ENCODE results near the gene OR2A12. TPM values are rescaled to one million over a fixed set of nuclear protein-coding genes. Genes with fewer than 3 reads are reported as not detected.

OR2A12 gene
- total and polyA plus RNA-seq, 2 donors (not counting 3 experiments of a cell fraction or from before 2014, with no cell fraction given): not detected

DNA sequence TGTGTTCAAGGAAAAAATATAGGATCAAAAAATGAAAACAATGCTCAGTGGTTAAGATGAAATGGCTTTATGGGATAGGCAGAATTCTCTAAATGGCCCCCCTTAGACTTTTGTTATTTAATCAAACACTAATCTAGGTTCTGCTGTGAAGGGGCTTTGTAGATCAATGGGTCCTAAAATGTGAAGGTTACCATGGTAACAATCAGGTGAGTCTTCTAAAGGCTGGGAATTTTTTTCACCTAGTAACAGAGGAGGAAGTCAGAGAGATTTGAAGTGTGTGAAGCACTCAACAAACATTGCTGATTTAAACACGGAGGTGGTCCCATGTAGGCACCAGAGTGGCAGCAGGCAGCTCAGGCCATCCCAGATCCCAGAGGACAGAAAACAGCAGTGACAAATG, 48.0 kb downstream of the OR2A12 start:
- CTCF ChIA-PET: interaction anchor here (0.7 to 1.0 kb wide), 4 partner anchors 8 to 397 kb away, joined by 3 to 4 read pairs (median 3); no protein-coding TSS in a partner anchor
- H3K27ac ChIP-seq (ENCODE audit: insufficient read depth, low read depth, low read length): no peak overlapping the region
- H2AFZ ChIP-seq (ENCODE audit: low read depth, low read length): no peak overlapping the region
- intact Hi-C loops (cut with micrococcal nuclease): no loop called here
- H4K20me1 ChIP-seq (replicated peaks; ENCODE audit: control insufficient read depth, extremely low read depth, insufficient read depth, low read length): no peaks in the 10 kb centered on the region
- H3K9me1 ChIP-seq (replicated peaks; ENCODE audit: control insufficient read depth, extremely low read depth, insufficient read depth, low read length): no peaks in the 10 kb centered on the region
- DNase-seq (ENCODE audit: low read depth, low spot score) (no peak), FAIRE-seq (no peak)
- dilution Hi-C loops (cut with MboI; ENCODE audit: extremely low pct_ligation_motif_present, low sequenced_read_pairs): no loop called here
- H3K9me3 ChIP-seq (replicated peaks; ENCODE audit: control insufficient read depth, insufficient read depth, low read length): no peaks in the 10 kb centered on the region
- no peaks in the 10 kb centered on the region for H3K4me1 ChIP-seq (ENCODE audit: control insufficient read depth, extremely low read depth, insufficient read depth, low read length)
- H3K9ac ChIP-seq (replicated peaks; ENCODE audit: extremely low read depth, insufficient read depth, low read length): no peak overlapping the region
- H3K4me2 ChIP-seq (ENCODE audit: insufficient read depth, low read length): no peak overlapping the region
- TF ChIP-seq GATA2 (IDR thresholded peaks at IDR 0.05; ENCODE audit: insufficient read depth, insufficient read length, low read depth, low read length) (no peak), FOS (IDR thresholded peaks at IDR 0.05; ENCODE audit: borderline replicate concordance, insufficient read depth, low read length) (no peak), POLR2AphosphoS5 (IDR thresholded peaks at IDR 0.05; ENCODE audit: insufficient read depth, low read depth, low read length) (no peak), MYC (IDR thresholded peaks at IDR 0.05; ENCODE audit: low read depth, low read length) (no peak), JUN (IDR thresholded peaks at IDR 0.05; ENCODE audit: borderline replicate concordance, insufficient read depth, insufficient read length, low read depth) (no peak), POLR2A (IDR thresholded peaks at IDR 0.05; ENCODE audit: low read depth, low read length) (no peak)
- TF ChIP-seq, protein P1, sequence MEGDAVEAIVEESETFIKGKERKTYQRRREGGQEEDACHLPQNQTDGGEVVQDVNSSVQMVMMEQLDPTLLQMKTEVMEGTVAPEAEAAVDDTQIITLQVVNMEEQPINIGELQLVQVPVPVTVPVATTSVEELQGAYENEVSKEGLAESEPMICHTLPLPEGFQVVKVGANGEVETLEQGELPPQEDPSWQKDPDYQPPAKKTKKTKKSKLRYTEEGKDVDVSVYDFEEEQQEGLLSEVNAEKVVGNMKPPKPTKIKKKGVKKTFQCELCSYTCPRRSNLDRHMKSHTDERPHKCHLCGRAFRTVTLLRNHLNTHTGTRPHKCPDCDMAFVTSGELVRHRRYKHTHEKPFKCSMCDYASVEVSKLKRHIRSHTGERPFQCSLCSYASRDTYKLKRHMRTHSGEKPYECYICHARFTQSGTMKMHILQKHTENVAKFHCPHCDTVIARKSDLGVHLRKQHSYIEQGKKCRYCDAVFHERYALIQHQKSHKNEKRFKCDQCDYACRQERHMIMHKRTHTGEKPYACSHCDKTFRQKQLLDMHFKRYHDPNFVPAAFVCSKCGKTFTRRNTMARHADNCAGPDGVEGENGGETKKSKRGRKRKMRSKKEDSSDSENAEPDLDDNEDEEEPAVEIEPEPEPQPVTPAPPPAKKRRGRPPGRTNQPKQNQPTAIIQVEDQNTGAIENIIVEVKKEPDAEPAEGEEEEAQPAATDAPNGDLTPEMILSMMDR (IDR thresholded peaks at IDR 0.05; ENCODE audit: extremely low read depth in 1 of 2, insufficient read depth in 1 of 2, low read depth in 1 of 2, low read length in 2 of 2): no peak
- TF ChIP-seq, protein P2, sequence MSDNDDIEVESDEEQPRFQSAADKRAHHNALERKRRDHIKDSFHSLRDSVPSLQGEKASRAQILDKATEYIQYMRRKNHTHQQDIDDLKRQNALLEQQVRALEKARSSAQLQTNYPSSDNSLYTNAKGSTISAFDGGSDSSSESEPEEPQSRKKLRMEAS (IDR thresholded peaks at IDR 0.05; ENCODE audit: insufficient read depth, insufficient read length): no peak
- POLR2A ChIA-PET: no interaction called here
- no peak overlapping the region for H3K4me3 ChIP-seq (replicated peaks in 1 of 3; ENCODE audit: insufficient read depth in 1 of 3, low read depth in 1 of 3, low read length in 3 of 3)
- H3K79me2 ChIP-seq (ENCODE audit: control insufficient read depth, insufficient read depth, low read length): no peaks in the 10 kb centered on the region
- H3K27me3 ChIP-seq (ENCODE audit: control insufficient read depth in 2 of 2, insufficient read depth in 2 of 2, low read length in 2 of 2): peaks cover 0 to 2% of the 10 kb centered on the region in 2 experiments
- BruUV-seq (replicated peaks): no TSS peak
- no peaks in the 10 kb centered on the region for H3K36me3 ChIP-seq (ENCODE audit: control insufficient read depth in 2 of 2, extremely low read depth in 1 of 2, insufficient read depth in 2 of 2, low read length in 2 of 2)

Data from endothelial cell of umbilical vein (primary cell).